BLaER1 treated with 17β-estradiol and CSF1 and Interleukin-3, amounts not matched to agents 10 nM and 100 nM (cell line): ENCODE data around the gene LTB4R.
A peak's percentile ranks its signal among the peaks of the same experiment; 100 is the strongest.

ENCODE experiments used
- H3K27ac ChIP-seq, 11 experiments: shearing (Covaris generic); formaldehyde crosslinking; 2 replicates each; pipeline ENCODE4 v1.8.1; 2022
- H3K27me3 ChIP-seq, 11 experiments: shearing (Covaris generic); formaldehyde crosslinking; 2 replicates each; pipeline ENCODE4 v1.8.1; 2022
- H3K36me3 ChIP-seq, 11 experiments: shearing (Covaris generic); formaldehyde crosslinking; 2 replicates each; pipeline ENCODE4 v1.8.1; 2022
- H3K4me1 ChIP-seq, 10 experiments: shearing (Covaris generic); formaldehyde crosslinking; 2 replicates each; pipeline ENCODE4 v1.8.1; 2022
- H3K4me2 ChIP-seq, 11 experiments: shearing (Covaris generic); formaldehyde crosslinking; 2 replicates each; pipeline ENCODE4 v1.8.1; 2022
- H3K4me3 ChIP-seq, 10 experiments: shearing (Covaris generic); formaldehyde crosslinking; 2 replicates each; pipeline ENCODE4 v1.8.1; 2022
- H3K9ac ChIP-seq, 11 experiments: shearing (Covaris generic); formaldehyde crosslinking; 2 replicates each; pipeline ENCODE4 v1.8.1; 2022
- H3K9me3 ChIP-seq, 11 experiments: shearing (Covaris generic); formaldehyde crosslinking; replicated peaks in 1 of 11; 2 replicates each; pipeline ENCODE4 v1.8.1; 2022
- H4K20me1 ChIP-seq, 11 experiments: shearing (Covaris generic); formaldehyde crosslinking; 2 replicates each; pipeline ENCODE4 v1.8.1; 2022
- Cebpa-rat ChIP-seq, 11 experiments: shearing (Covaris generic); IDR thresholded peaks; 2 replicates each; pipeline ENCODE4 v1.8.1; 2022

The LTB4R gene

GRCh38 chr14:24304019-24304387 is 7.3 kb upstream of the LTB4R start:
- peaks cover 68 to 82% (median 78%) of the 10 kb centered on the region in 11 experiments for H3K36me3 ChIP-seq
- no peaks in the 10 kb centered on the region for H3K27me3 ChIP-seq
- no peaks in the 10 kb centered on the region for H3K9me3 ChIP-seq
- H3K4me3 ChIP-seq, result no peak overlapping the region
- no peak overlapping the region for H3K4me2 ChIP-seq
- H4K20me1 ChIP-seq, result peaks cover 0 to 80% (median 24%) of the 10 kb centered on the region in 11 experiments; a peak in 12 of 22 replicates
- H3K9ac ChIP-seq, result 0 out of 22 replicates have a peak overlapping the region, but pooled peaks of 1 of the 11 experiments have one; percentile 24
- TF ChIP-seq Cebpa-rat (IDR thresholded peaks at IDR 0.05), result no peak
- H3K27ac ChIP-seq, result no peak overlapping the region
- peaks cover 30 to 49% (median 35%) of the 10 kb centered on the region in 10 experiments for H3K4me1 ChIP-seq

- peaks cover 41 to 56% (median 47%) of the 10 kb centered on the region in 10 experiments for H3K4me1 ChIP-seq
- peak overlapping the region in 5 of 11 experiments; percentile 2 to 40 (median 22); a peak in 3 of 22 replicates for H3K9ac ChIP-seq
- H3K27ac ChIP-seq, result peak overlapping the region in 1 of 11 experiments; percentile 23; a peak in 2 of 22 replicates
- H3K4me3 ChIP-seq, result no peak overlapping the region
- no peaks in the 10 kb centered on the region for H3K27me3 ChIP-seq
- 0 out of 22 replicates have a peak overlapping the region, but pooled peaks of 1 of the 11 experiments have one; percentile 100 for H3K4me2 ChIP-seq
- no peak for TF ChIP-seq Cebpa-rat (IDR thresholded peaks at IDR 0.05)
- peaks cover 57 to 83% (median 71%) of the 10 kb centered on the region in 11 experiments for H3K36me3 ChIP-seq
- H3K9me3 ChIP-seq, result no peaks in the 10 kb centered on the region
- peaks cover 0 to 75% (median 30%) of the 10 kb centered on the region in 11 experiments; a peak in 13 of 22 replicates for H4K20me1 ChIP-seq
These were observed 4.1 kb upstream of the LTB4R start for GRCh38 chr14:24307156-24307574.

GRCh38 chr14:24307575-24308341 is 3.5 kb upstream of the LTB4R start, which contains the start of gene CIDEB:
Gene CIDEB (minus strand): TSS chr14:24307977. CDS start chr14:24307858, 119 bp downstream.
- H3K36me3 ChIP-seq, result peaks cover 51 to 77% (median 65%) of the 10 kb centered on the region in 11 experiments
- no peaks in the 10 kb centered on the region for H3K27me3 ChIP-seq
- H4K20me1 ChIP-seq, result peaks cover 0 to 69% (median 24%) of the 10 kb centered on the region in 11 experiments; a peak in 13 of 22 replicates
- H3K4me2 ChIP-seq, result peak within 1 kb of the TSS; percentile 23 to 100 (median 96); a peak in 21 of 22 replicates
- peaks cover 47 to 60% (median 52%) of the 10 kb centered on the region in 10 experiments for H3K4me1 ChIP-seq
- peak within 1 kb of the TSS in 9 of 11 experiments; percentile 22 to 91 (median 88); a peak in 11 of 22 replicates for H3K9ac ChIP-seq
- no peaks in the 10 kb centered on the region for H3K9me3 ChIP-seq
- no peak for TF ChIP-seq Cebpa-rat (IDR thresholded peaks at IDR 0.05)
- peak within 1 kb of the TSS in 9 of 11 experiments; percentile 9 to 93 (median 22); a peak in 12 of 22 replicates for H3K27ac ChIP-seq
- peak within 1 kb of the TSS in 3 of 10 experiments; percentile 70 to 80 (median 75); a peak in 4 of 20 replicates for H3K4me3 ChIP-seq

GRCh38 chr14:24308342-24309124 is 2.8 kb upstream of the LTB4R start:
- peaks cover 43 to 69% (median 58%) of the 10 kb centered on the region in 11 experiments for H3K36me3 ChIP-seq
- H3K9ac ChIP-seq, result peak overlapping the region in 8 of 11 experiments; percentile 79 to 91 (median 88); a peak in 12 of 22 replicates
- H4K20me1 ChIP-seq, result peaks cover 0 to 62% (median 24%) of the 10 kb centered on the region in 11 experiments; a peak in 13 of 22 replicates
- H3K9me3 ChIP-seq, result no peaks in the 10 kb centered on the region
- TF ChIP-seq Cebpa-rat (IDR thresholded peaks at IDR 0.05), result no peak
- peak overlapping the region in 3 of 10 experiments; percentile 70 to 80 (median 75); a peak in 5 of 20 replicates for H3K4me3 ChIP-seq
- H3K27ac ChIP-seq, result peak overlapping the region in 7 of 11 experiments; percentile 9 to 94 (median 30); a peak in 8 of 22 replicates
- H3K4me2 ChIP-seq, result peak overlapping the region; percentile 85 to 100 (median 97); a peak in 21 of 22 replicates
- H3K4me1 ChIP-seq, result peaks cover 55 to 65% (median 60%) of the 10 kb centered on the region in 10 experiments
- H3K27me3 ChIP-seq, result no peaks in the 10 kb centered on the region

GRCh38 chr14:24309538-24310264 is 1.6 kb upstream of the LTB4R start, which contains the start of gene LTB4R2:
Gene LTB4R2 (plus strand): TSS chr14:24310140. CDS start chr14:24310665, 525 bp downstream.
- TF ChIP-seq Cebpa-rat (IDR thresholded peaks at IDR 0.05), result no peak
- Histone ChIP-seq H3K36me3 (peaks cover 32 to 62% (median 49%) of the 10 kb centered on the region in 11 experiments), H3K4me3 (peak within 1 kb of the TSS; percentile 56 to 80 (median 66)), H3K9ac (peak within 1 kb of the TSS; percentile 79 to 91 (median 88)), H3K27ac (peak within 1 kb of the TSS; percentile 81 to 96 (median 92)), H3K4me1 (peaks cover 67 to 77% (median 71%) of the 10 kb centered on the region in 10 experiments), H4K20me1 (peaks cover 0 to 50% (median 24%) of the 10 kb centered on the region in 11 experiments; a peak in 13 of 22 replicates), H3K4me2 (peak within 1 kb of the TSS; percentile 85 to 100 (median 97)), H3K27me3 (no peaks in the 10 kb centered on the region), H3K9me3 (no peaks in the 10 kb centered on the region)

- H4K20me1 ChIP-seq, result peaks cover 0 to 47% (median 20%) of the 10 kb centered on the region in 11 experiments; a peak in 13 of 22 replicates
- peak overlapping the region; percentile 79 to 91 (median 88) for H3K9ac ChIP-seq
- peaks cover 26 to 62% (median 46%) of the 10 kb centered on the region in 11 experiments for H3K36me3 ChIP-seq
- peak overlapping the region; percentile 81 to 96 (median 92); a peak in 20 of 22 replicates for H3K27ac ChIP-seq
- peak overlapping the region; percentile 56 to 80 (median 66) for H3K4me3 ChIP-seq
- TF ChIP-seq Cebpa-rat (IDR thresholded peaks at IDR 0.05), result no peak
- peak overlapping the region; percentile 85 to 100 (median 97) for H3K4me2 ChIP-seq
- H3K27me3 ChIP-seq, result no peaks in the 10 kb centered on the region
- H3K4me1 ChIP-seq, result peaks cover 72 to 82% (median 77%) of the 10 kb centered on the region in 10 experiments
- no peaks in the 10 kb centered on the region for H3K9me3 ChIP-seq
These were observed 1.0 kb upstream of the LTB4R start for GRCh38 chr14:24310265-24310645.

- peak in 10 of 11 experiments; percentile 17 to 92 (median 78); a peak in 18 of 22 replicates for TF ChIP-seq Cebpa-rat (IDR thresholded peaks at IDR 0.05)
- H3K27ac ChIP-seq, result peak overlapping the region; percentile 81 to 96 (median 92)
- H3K4me2 ChIP-seq, result peak overlapping the region; percentile 85 to 100 (median 97)
These were observed 724 bp downstream of the LTB4R start for GRCh38 chr14:24311837-24312615.

More at GRCh38 chr14:24311837-24312615, 724 bp downstream of the LTB4R start:
- H3K27me3 ChIP-seq, result no peaks in the 10 kb centered on the region
- peaks cover 74 to 99% (median 94%) of the 10 kb centered on the region in 10 experiments for H3K4me1 ChIP-seq
- H3K36me3 ChIP-seq, result peaks cover 18 to 62% (median 43%) of the 10 kb centered on the region in 11 experiments
- peak overlapping the region; percentile 79 to 91 (median 88) for H3K9ac ChIP-seq
- no peaks in the 10 kb centered on the region for H3K9me3 ChIP-seq
- peak overlapping the region; percentile 56 to 80 (median 66) for H3K4me3 ChIP-seq
- H4K20me1 ChIP-seq, result peaks cover 0 to 30% (median 15%) of the 10 kb centered on the region in 11 experiments; a peak in 13 of 22 replicates
